Measurements from ENCODE around the gene ACSS2.

DNA sequence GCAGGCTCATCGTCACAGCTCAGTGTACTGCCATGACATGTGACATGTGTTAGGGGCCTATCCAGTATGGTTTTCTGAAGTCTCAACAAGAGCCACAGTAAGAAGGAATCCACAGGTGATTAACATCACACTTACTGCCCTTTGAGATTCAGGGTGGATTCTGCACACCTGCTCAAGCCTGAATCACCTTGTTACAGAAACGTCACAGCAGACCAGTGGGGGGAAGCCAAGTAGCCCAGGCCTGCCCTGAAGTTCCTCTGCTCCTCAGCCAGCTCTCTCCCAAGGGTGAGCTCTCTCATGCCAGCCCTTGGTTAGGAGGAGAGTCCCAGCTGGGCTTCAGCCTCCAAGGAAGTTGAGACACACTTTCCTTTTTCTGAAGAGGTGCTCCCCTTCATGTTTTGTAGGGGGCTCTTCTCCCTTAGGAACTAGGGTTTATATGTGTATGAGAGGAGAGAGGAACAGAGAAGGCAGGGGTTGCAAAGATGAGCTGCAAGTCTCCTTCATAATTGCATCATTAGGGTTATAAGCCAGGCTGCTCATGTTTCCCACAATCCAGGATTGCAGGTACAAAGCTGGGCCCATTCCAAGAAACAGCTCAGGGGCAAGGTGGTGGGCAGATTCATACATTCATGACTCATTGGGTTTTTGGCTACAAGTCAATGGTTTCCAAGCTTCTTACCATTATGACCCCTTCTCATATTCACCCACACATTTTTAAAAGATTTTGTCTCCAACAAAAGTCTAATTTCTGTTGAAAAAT, 67.6 kb downstream of the ACSS2 start:
- no peak for TF ChIP-seq POLR2A (IDR thresholded peaks at IDR 0.05; ENCODE audit: low read length)
- TF ChIP-seq GATA1 (IDR thresholded peaks at IDR 0.05; ENCODE audit: low read depth, low read length), result no peak

Measured in erythroblast (primary cell).